ENCODE results near the gene USP6NL. TPM values are rescaled to one million over a fixed set of nuclear protein-coding genes. Genes with fewer than 3 reads are reported as not detected.

The USP6NL gene
- total RNA-seq, 1 donor from 2014 or later = 39.9 TPM

GRCh38 chr10:11479300-11479699, 132.2 kb downstream of the USP6NL start:
- no peak for DNase-seq (ENCODE audit: low spot score)
- H3K4me3 ChIP-seq = no peak overlapping the region
- H4K20me1 ChIP-seq (ENCODE audit: low read depth) = peaks cover 23% of the 10 kb centered on the region
- H3K27ac ChIP-seq = no peak overlapping the region
- no peak overlapping the region for H3K4me2 ChIP-seq
- H3K36me3 Mint-ChIP-seq = peaks cover 27% of the 10 kb centered on the region
- H3K36me3 ChIP-seq = peaks cover 26% of the 10 kb centered on the region
- H2AFZ ChIP-seq (replicated peaks) = no peak overlapping the region
- no peaks in the 10 kb centered on the region for H3K27me3 ChIP-seq
- H3K9me3 Mint-ChIP-seq = no peaks in the 10 kb centered on the region
- no peaks in the 10 kb centered on the region for H3K79me2 ChIP-seq (ENCODE audit: low read depth)
- H3K9me3 ChIP-seq (ENCODE audit: low read depth) = no peaks in the 10 kb centered on the region
- no peaks in the 10 kb centered on the region for H3K27me3 Mint-ChIP-seq (ENCODE audit: insufficient read depth, low read depth)
- no peak overlapping the region for H3K4me3 Mint-ChIP-seq
- peaks cover 20% of the 10 kb centered on the region for H3F3A ChIP-seq (ENCODE audit: low read depth)
- H3K27ac Mint-ChIP-seq = no peak overlapping the region
- H3K4me1 Mint-ChIP-seq = peaks cover 5% of the 10 kb centered on the region
- H3K9ac ChIP-seq = no peak overlapping the region
- TF ChIP-seq EZH2 (IDR thresholded peaks at IDR 0.05) (no peak), EZH2phosphoT487 (IDR thresholded peaks at IDR 0.05) (no peak), CTCF (IDR thresholded peaks at IDR 0.05) (no peak)
- H3K4me1 ChIP-seq = peaks cover 13% of the 10 kb centered on the region

- Histone ChIP-seq H4K20me1 (ENCODE audit: low read depth) (peaks cover 21% of the 10 kb centered on the region), H3K4me1 (peaks cover 13% of the 10 kb centered on the region), H3K9me3 (ENCODE audit: low read depth) (no peaks in the 10 kb centered on the region), H3K27ac (no peak overlapping the region), H3F3A (ENCODE audit: low read depth) (peaks cover 25% of the 10 kb centered on the region), H3K79me2 (ENCODE audit: low read depth) (no peaks in the 10 kb centered on the region), H3K9ac (no peak overlapping the region), H2AFZ (replicated peaks) (no peak overlapping the region), H3K4me2 (no peak overlapping the region), H3K36me3 (peaks cover 21% of the 10 kb centered on the region), H3K27me3 (no peaks in the 10 kb centered on the region), H3K4me3 (no peak overlapping the region)
- Mint-ChIP-seq H3K9me3 (no peaks in the 10 kb centered on the region), H3K27ac (no peak overlapping the region), H3K36me3 (peaks cover 24% of the 10 kb centered on the region), H3K27me3 (ENCODE audit: insufficient read depth, low read depth) (no peaks in the 10 kb centered on the region), H3K4me1 (peaks cover 5% of the 10 kb centered on the region), H3K4me3 (no peak overlapping the region)
- no peak for DNase-seq (ENCODE audit: low spot score)
- TF ChIP-seq CTCF (IDR thresholded peaks at IDR 0.05) (no peak), EZH2 (IDR thresholded peaks at IDR 0.05) (no peak), EZH2phosphoT487 (IDR thresholded peaks at IDR 0.05) (no peak)
Observed at GRCh38 chr10:11478807-11479206, 132.6 kb downstream of the USP6NL start.

- Mint-ChIP-seq H3K27me3 (ENCODE audit: insufficient read depth, low read depth) (peaks cover 2% of the 10 kb centered on the region), H3K4me1 (peaks cover 5% of the 10 kb centered on the region), H3K27ac (no peak overlapping the region), H3K36me3 (peaks cover 12% of the 10 kb centered on the region), H3K4me3 (no peak overlapping the region), H3K9me3 (no peaks in the 10 kb centered on the region)
- Histone ChIP-seq H3K79me2 (ENCODE audit: low read depth) (peaks cover 5% of the 10 kb centered on the region), H2AFZ (replicated peaks) (no peak overlapping the region), H3K4me3 (no peak overlapping the region), H3K27me3 (no peaks in the 10 kb centered on the region), H3K9ac (no peak overlapping the region), H3F3A (ENCODE audit: low read depth) (peaks cover 25% of the 10 kb centered on the region), H3K27ac (no peak overlapping the region), H3K9me3 (ENCODE audit: low read depth) (no peaks in the 10 kb centered on the region), H3K4me1 (peaks cover 13% of the 10 kb centered on the region), H3K4me2 (peak overlapping the region; percentile 25), H3K36me3 (peaks cover 4% of the 10 kb centered on the region), H4K20me1 (ENCODE audit: low read depth) (peaks cover 20% of the 10 kb centered on the region)
- no peak for TF ChIP-seq CTCF (IDR thresholded peaks at IDR 0.05)
- no peak for TF ChIP-seq EZH2 (IDR thresholded peaks at IDR 0.05)
- no peak for TF ChIP-seq EZH2phosphoT487 (IDR thresholded peaks at IDR 0.05)
- DNase-seq (ENCODE audit: low spot score) = peak; percentile 58
Observed at GRCh38 chr10:11475831-11476434, 135.5 kb downstream of the USP6NL start.
